Measurements from ENCODE around the gene USF3. TPM values are rescaled to one million over a fixed set of nuclear protein-coding genes. Genes with fewer than 3 reads are reported as not detected.

USF3 gene
- total and polyA plus RNA-seq, 7 donors = 3.5 to 21.9 (median 10.7) TPM

DNA sequence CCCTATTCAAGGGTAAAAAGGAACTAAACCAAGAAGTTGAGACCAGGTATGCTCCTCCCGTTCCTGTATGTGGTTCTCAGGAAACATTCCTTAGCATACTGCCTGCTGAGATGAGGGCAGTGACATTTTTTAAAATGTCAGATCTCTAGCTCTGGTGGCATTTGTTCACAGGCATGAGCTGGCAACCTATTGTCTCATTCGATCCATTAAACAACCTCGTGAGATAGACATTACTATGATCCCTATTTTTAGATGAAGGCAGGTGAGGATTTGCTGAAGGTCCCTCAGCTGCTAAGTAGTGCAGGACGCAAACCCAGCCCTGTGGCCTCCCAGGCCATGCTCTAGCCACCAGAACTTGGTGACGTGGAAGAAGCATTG lies 89.2 kb downstream of the USF3 start:
- Histone ChIP-seq H3K4me3 (no peak overlapping the region), H3K36me3 (no peaks in the 10 kb centered on the region), H3K27me3 (no peaks in the 10 kb centered on the region), H3K9me3 (no peaks in the 10 kb centered on the region), H3K27ac (no peak overlapping the region), H3K4me1 (no peaks in the 10 kb centered on the region)
- intact Hi-C loops (cut with DNase I) = no loop called here
- DNase-seq = no peak
- no peak for TF ChIP-seq POLR2A (IDR thresholded peaks at IDR 0.05)
- no peak for TF ChIP-seq EP300 (IDR thresholded peaks at IDR 0.05)
- TF ChIP-seq, protein P1, sequence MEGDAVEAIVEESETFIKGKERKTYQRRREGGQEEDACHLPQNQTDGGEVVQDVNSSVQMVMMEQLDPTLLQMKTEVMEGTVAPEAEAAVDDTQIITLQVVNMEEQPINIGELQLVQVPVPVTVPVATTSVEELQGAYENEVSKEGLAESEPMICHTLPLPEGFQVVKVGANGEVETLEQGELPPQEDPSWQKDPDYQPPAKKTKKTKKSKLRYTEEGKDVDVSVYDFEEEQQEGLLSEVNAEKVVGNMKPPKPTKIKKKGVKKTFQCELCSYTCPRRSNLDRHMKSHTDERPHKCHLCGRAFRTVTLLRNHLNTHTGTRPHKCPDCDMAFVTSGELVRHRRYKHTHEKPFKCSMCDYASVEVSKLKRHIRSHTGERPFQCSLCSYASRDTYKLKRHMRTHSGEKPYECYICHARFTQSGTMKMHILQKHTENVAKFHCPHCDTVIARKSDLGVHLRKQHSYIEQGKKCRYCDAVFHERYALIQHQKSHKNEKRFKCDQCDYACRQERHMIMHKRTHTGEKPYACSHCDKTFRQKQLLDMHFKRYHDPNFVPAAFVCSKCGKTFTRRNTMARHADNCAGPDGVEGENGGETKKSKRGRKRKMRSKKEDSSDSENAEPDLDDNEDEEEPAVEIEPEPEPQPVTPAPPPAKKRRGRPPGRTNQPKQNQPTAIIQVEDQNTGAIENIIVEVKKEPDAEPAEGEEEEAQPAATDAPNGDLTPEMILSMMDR (IDR thresholded peaks at IDR 0.05) = no peak
- no peak for TF ChIP-seq POLR2AphosphoS5 (IDR thresholded peaks at IDR 0.05)
- 65 to 91% methylated on average over 5 of the region's 5 CpGs for WGBS, 2 donors

- intact Hi-C loops (cut with DNase I) = no loop called here
- TF ChIP-seq POLR2A (IDR thresholded peaks at IDR 0.05) (no peak), POLR2AphosphoS5 (IDR thresholded peaks at IDR 0.05) (no peak), EP300 (IDR thresholded peaks at IDR 0.05) (no peak)
- TF ChIP-seq, protein P1 (IDR thresholded peaks at IDR 0.05) = no peak
- 38 to 75% methylated on average over 8 of the region's 8 CpGs for WGBS, 2 donors
- Histone ChIP-seq H3K4me1 (no peaks in the 10 kb centered on the region), H3K9me3 (no peaks in the 10 kb centered on the region), H3K36me3 (no peaks in the 10 kb centered on the region), H3K4me3 (no peak overlapping the region), H3K27me3 (no peaks in the 10 kb centered on the region), H3K27ac (no peak overlapping the region)
- no peak for DNase-seq
These were observed 89.8 kb downstream of the USF3 start for GRCh38 chr3:113606539-113607218.

DNA sequence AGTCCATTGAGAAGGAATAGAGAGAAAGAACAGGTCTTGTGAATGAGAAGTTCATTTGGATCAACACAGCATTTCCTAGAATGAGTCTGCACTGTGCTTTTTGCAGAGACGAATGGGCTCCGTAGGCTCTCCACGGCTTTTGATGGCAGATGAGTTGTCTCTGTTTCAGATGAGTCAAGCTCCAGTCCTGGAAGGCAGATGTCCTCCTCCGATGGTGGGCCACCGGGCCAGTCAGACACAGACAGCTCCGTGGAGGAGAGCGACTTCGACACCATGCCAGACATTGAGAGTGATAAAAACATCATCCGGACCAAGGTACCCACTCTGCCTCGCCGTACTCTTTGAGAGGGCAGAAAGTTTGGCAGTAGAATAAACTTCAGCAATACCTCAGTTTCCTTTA lies 93.6 kb downstream of the USF3 start:
- H3K4me1 ChIP-seq = no peaks in the 10 kb centered on the region
- intact Hi-C loops (cut with DNase I) = no loop called here

DNA sequence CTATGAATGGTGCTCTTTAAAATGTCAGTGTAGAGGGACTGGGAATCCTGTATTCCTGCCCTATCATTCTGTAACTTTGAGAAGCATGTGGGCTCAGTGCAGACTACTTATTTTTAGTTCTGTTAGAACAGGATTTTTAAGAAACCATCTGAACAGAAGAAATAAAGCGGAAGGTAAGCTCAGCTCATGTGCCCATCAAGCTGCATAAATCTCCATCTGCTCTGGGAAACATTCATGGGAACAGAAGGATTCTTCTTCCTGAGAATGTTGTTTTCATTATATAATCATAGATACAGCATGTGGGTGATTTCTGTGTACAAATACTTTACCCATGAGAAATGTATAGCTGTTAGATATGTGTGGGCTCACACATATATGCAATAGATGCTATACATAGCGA lies 94.2 kb downstream of the USF3 start:
- H3K27ac ChIP-seq = no peak overlapping the region
- H3K9me3 ChIP-seq = no peaks in the 10 kb centered on the region
- intact Hi-C loops (cut with DNase I) = no loop called here
- H3K27me3 ChIP-seq = no peaks in the 10 kb centered on the region
- DNase-seq = no peak
- H3K4me3 ChIP-seq = no peak overlapping the region
- 92 to 94% methylated on average over 2 of the region's 2 CpGs for WGBS, 2 donors
- no peaks in the 10 kb centered on the region for H3K36me3 ChIP-seq
- H3K4me1 ChIP-seq = no peaks in the 10 kb centered on the region
- TF ChIP-seq POLR2AphosphoS5 (IDR thresholded peaks at IDR 0.05) (no peak), EP300 (IDR thresholded peaks at IDR 0.05) (no peak), POLR2A (IDR thresholded peaks at IDR 0.05) (no peak)
- TF ChIP-seq, protein P1 (IDR thresholded peaks at IDR 0.05) = no peak

More for the DNA sequence above, 93.6 kb downstream of the USF3 start:
- Histone ChIP-seq H3K36me3 (no peaks in the 10 kb centered on the region), H3K9me3 (no peaks in the 10 kb centered on the region), H3K27ac (no peak overlapping the region), H3K4me3 (no peak overlapping the region), H3K27me3 (no peaks in the 10 kb centered on the region)
- 95 to 96% methylated on average over 11 of the region's 11 CpGs for WGBS, 2 donors
- TF ChIP-seq POLR2A (IDR thresholded peaks at IDR 0.05) = no peak
- TF ChIP-seq, protein P1 (IDR thresholded peaks at IDR 0.05) = no peak
- TF ChIP-seq POLR2AphosphoS5 (IDR thresholded peaks at IDR 0.05) = no peak
- TF ChIP-seq EP300 (IDR thresholded peaks at IDR 0.05) = no peak
- no peak for DNase-seq

DNA sequence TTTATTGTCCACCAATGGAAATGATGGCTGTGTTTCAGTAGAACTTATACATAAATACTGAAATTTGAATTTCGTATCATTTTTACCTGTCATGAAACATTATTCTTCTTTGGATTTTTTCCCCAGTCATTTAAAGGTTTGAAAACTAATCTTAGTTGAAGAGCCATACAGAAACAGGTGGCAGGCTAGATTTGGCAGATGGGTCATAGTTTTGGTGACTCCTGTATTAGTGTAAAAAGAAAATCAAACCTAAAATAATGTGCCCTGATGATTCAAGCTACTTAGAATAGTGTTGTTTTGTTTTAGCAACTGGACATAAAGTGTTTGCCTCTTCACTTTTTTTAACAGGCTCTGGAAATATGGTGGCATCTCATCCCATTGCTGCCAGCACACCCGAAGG lies 95.2 kb downstream of the USF3 start:
- TF ChIP-seq, protein P1 (IDR thresholded peaks at IDR 0.05) = no peak
- no peak for TF ChIP-seq EP300 (IDR thresholded peaks at IDR 0.05)
- no peak for TF ChIP-seq POLR2AphosphoS5 (IDR thresholded peaks at IDR 0.05)
- TF ChIP-seq POLR2A (IDR thresholded peaks at IDR 0.05) = no peak
- 94 to 96% methylated on average over 2 of the region's 2 CpGs for WGBS, 2 donors
- no peaks in the 10 kb centered on the region for H3K4me1 ChIP-seq
- H3K9me3 ChIP-seq = no peaks in the 10 kb centered on the region
- no peak overlapping the region for H3K4me3 ChIP-seq
- no peak overlapping the region for H3K27ac ChIP-seq
- DNase-seq = no peak
- intact Hi-C loops (cut with DNase I) = no loop called here
- H3K27me3 ChIP-seq = no peaks in the 10 kb centered on the region
- H3K36me3 ChIP-seq = no peaks in the 10 kb centered on the region
